ENCODE measurements around the gene MKRN2.
"Not testable (repeated sequence)": the region's sequence is repeated elsewhere in the genome, so short reads cannot be mapped to it uniquely, and the experiment has no call there.

The MKRN2 gene

GRCh38 chr3:12556690-12557472, at the start of gene MKRN2:
Gene MKRN2, plus strand, starts transcription at chr3:12557087. Its CDS starts 64 bp downstream, at chr3:12557151.
- peak; percentile 85 for DNase-seq (ENCODE audit: low read depth)

- peak; percentile 60 for DNase-seq (ENCODE audit: low read depth)
Measured at GRCh38 chr3:12507591-12508281, 49.2 kb upstream of the MKRN2 start.

GRCh38 chr3:12508291-12508700, 48.6 kb upstream of the MKRN2 start:
- peak; percentile 96 for DNase-seq (ENCODE audit: low read depth)

- no peak for DNase-seq (ENCODE audit: low read depth)
Measured at GRCh38 chr3:12509466-12509865, 47.4 kb upstream of the MKRN2 start.

GRCh38 chr3:12512534-12513118, 44.3 kb upstream of the MKRN2 start:
- no peak for DNase-seq (ENCODE audit: low read depth)

- no peak for DNase-seq (ENCODE audit: low read depth)
Measured at GRCh38 chr3:12513694-12514446, 43.0 kb upstream of the MKRN2 start.

- no peak for DNase-seq (ENCODE audit: low read depth)
Measured at GRCh38 chr3:12515631-12516030, 41.3 kb upstream of the MKRN2 start.

GRCh38 chr3:12516873-12517272, 40.0 kb upstream of the MKRN2 start:
- no peak for DNase-seq (ENCODE audit: low read depth)

- DNase-seq (ENCODE audit: low read depth), result no peak
Measured at GRCh38 chr3:12518261-12519028, 38.4 kb upstream of the MKRN2 start.

- no peak for DNase-seq (ENCODE audit: low read depth)
Measured at GRCh38 chr3:12521010-12521409, 35.9 kb upstream of the MKRN2 start.

- no peak for DNase-seq (ENCODE audit: low read depth)
Measured at GRCh38 chr3:12522721-12523120, 34.2 kb upstream of the MKRN2 start.

- DNase-seq (ENCODE audit: low read depth), result no peak
Measured at GRCh38 chr3:12527757-12528143, 29.1 kb upstream of the MKRN2 start.

- DNase-seq (ENCODE audit: low read depth), result no peak
Measured at GRCh38 chr3:12532182-12532581, 24.7 kb upstream of the MKRN2 start.

GRCh38 chr3:12536423-12536822, 20.5 kb upstream of the MKRN2 start:
- peak; percentile 5 for DNase-seq (ENCODE audit: low read depth)

- peak; percentile 7 for DNase-seq (ENCODE audit: low read depth)
Measured at GRCh38 chr3:12541625-12542024, 15.3 kb upstream of the MKRN2 start.

GRCh38 chr3:12543497-12543896, 13.4 kb upstream of the MKRN2 start:
- not testable (repeated sequence) for DNase-seq (ENCODE audit: low read depth)

GRCh38 chr3:12544652-12545472, 12.0 kb upstream of the MKRN2 start:
- DNase-seq (ENCODE audit: low read depth), result no peak

- DNase-seq (ENCODE audit: low read depth), result peak; percentile 4
Measured at GRCh38 chr3:12545473-12545791, 11.5 kb upstream of the MKRN2 start, which contains the start of gene MKRN2OS. Gene MKRN2OS, minus strand, starts transcription at chr3:12545499. Its CDS starts 35 bp downstream, at chr3:12545464.

GRCh38 chr3:12549971-12550760, 6.7 kb upstream of the MKRN2 start:
- no peak for DNase-seq (ENCODE audit: low read depth)

- peak; percentile 48 for DNase-seq (ENCODE audit: low read depth)
Measured at GRCh38 chr3:12553921-12554391, 2.9 kb upstream of the MKRN2 start.

Data from EH (cell line).